GM23248 (cell line): ENCODE measurements around the gene ALKAL2.

Experiments used
- EZH2 ChIP-seq: fragments of 200-600 bp; sonication (generic); IDR thresholded peaks from 2 replicates; pipeline ENCODE4 v1.6.1; 2018; ENCODE audit warnings: antibody characterized with exemption, mild to moderate bottlenecking; ENCODE audit not compliant: insufficient read depth, poor library complexity, severe bottlenecking
- EZH2phosphoT487 ChIP-seq: fragments of 200-600 bp; sonication (generic); IDR thresholded peaks from 2 replicates; pipeline ENCODE4 v1.6.1; 2018; ENCODE audit warnings: antibody characterized with exemption, moderate library complexity, mild to moderate bottlenecking, low read depth; ENCODE audit not compliant: insufficient read depth

- TF ChIP-seq EZH2 (no peak), EZH2phosphoT487 (no peak)
Measured at GRCh38 chr2:309148-309953, 21.5 kb upstream of the ALKAL2 start.
